Peyer's patch (tissue), 4 donors: Measurements from ENCODE around the gene POU2AF2. TPM values are rescaled to one million over a fixed set of nuclear protein-coding genes. Genes with fewer than 3 reads are reported as not detected.

Experiments used
- DNase-seq, 3 donors: peaks; one replicate each; pipeline ENCODE4 v3.0.0-alpha.2; 2017 to 2019
- H3K27ac ChIP-seq, 4 donors: fragments of 200-600 bp; sonication (generic); one replicate each; pipeline ENCODE4 v1.5.1; 2016 to 2019
- H3K27me3 ChIP-seq, 2 donors: fragments of 200-600 bp; sonication (generic); one replicate each; pipeline ENCODE4 v1.5.1; 2019
- H3K36me3 ChIP-seq, 3 donors: fragments of 200-600 bp; sonication (generic); one replicate each; pipeline ENCODE4 v1.5.1; 2016 to 2019
- H3K4me1 ChIP-seq, 4 donors: fragments of 200-600 bp; sonication (generic); one replicate each; pipeline ENCODE4 v1.5.1; 2016 to 2019
- H3K4me3 ChIP-seq, 4 donors: fragments of 200-600 bp; sonication (generic); 1 replicate in 3 of 4; 2 replicates in 1 of 4; pipeline ENCODE4 v1.5.1; 2016 to 2019; ENCODE audit warnings: mild to moderate bottlenecking in 1 of 4
- H3K9me3 ChIP-seq, 4 donors: fragments of 200-600 bp; sonication (generic); one replicate each; pipeline ENCODE4 v1.5.1; 2016 to 2019; ENCODE audit warnings: mild to moderate bottlenecking in 1 of 4
- POLR2A ChIP-seq, 2 donors: fragments of 450-650 bp; IDR thresholded peaks; one replicate each; pipeline ENCODE4 v1.5.1; 2017; ENCODE audit warnings: antibody characterized with exemption in 2 of 2, mild to moderate bottlenecking in 2 of 2, moderate library complexity in 2 of 2
- total RNA-seq, 4 donors: library from RNA; depleted of rRNA; stranded (reverse); fragments of >200 nt; gene quantifications; one replicate each; pipeline ENCODE4 v1.1.0, GENCODE V29; 2016
- TF ChIP-seq, protein P1 (sequence below), 6 experiments: fragments of 450-650 bp in 4 of 6; fragments of 200-600 bp in 2 of 6; sonication (generic) in 1 of 6; IDR thresholded peaks; one replicate each; pipeline ENCODE4 v1.5.1; 2017 to 2019; ENCODE audit warnings: antibody characterized with exemption in 6 of 6, mild to moderate bottlenecking in 3 of 6, moderate library complexity in 1 of 6

The POU2AF2 gene, protein sequence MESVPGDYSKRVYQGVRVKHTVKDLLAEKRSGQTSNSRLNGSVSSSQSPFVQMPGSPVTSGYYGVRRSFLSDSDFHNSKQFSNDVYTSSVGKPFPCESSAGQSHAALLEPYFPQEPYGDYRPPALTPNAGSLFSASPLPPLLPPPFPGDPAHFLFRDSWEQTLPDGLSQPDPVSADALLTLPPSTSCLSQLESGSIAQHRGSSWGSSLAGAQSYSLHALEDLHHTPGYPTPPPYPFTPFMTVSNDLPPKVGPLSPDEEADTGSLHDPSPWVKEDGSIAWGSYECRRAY
- 1 to 10 TPM in 2 of 4 donors, not detected in 2; 1.2 to 4.4 TPM for total RNA-seq

DNA sequence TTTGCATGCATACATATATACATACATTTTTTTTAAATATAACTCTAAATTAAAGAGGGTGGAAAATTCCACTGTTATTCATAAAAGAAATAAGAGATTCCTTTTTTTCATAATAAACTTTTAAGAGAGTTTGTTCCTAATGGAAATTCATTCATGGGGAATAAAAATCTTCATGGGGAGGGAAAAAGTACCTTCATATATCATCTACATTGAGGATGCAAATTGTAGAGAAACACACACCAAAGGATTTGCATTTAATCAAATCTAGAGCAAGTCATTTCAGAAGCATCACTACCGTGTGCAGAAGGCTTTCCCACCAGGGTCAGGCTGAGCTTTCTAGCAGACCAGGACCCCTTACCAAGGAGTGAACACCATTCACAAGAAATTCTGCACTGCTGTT, at the start of gene POU2AF2:
Gene POU2AF2, plus strand, starts transcription at position 301 of the 400 bp plus-strand sequence. CDS start 129 bp downstream, outside the sequence.
- TF ChIP-seq, protein P1, sequence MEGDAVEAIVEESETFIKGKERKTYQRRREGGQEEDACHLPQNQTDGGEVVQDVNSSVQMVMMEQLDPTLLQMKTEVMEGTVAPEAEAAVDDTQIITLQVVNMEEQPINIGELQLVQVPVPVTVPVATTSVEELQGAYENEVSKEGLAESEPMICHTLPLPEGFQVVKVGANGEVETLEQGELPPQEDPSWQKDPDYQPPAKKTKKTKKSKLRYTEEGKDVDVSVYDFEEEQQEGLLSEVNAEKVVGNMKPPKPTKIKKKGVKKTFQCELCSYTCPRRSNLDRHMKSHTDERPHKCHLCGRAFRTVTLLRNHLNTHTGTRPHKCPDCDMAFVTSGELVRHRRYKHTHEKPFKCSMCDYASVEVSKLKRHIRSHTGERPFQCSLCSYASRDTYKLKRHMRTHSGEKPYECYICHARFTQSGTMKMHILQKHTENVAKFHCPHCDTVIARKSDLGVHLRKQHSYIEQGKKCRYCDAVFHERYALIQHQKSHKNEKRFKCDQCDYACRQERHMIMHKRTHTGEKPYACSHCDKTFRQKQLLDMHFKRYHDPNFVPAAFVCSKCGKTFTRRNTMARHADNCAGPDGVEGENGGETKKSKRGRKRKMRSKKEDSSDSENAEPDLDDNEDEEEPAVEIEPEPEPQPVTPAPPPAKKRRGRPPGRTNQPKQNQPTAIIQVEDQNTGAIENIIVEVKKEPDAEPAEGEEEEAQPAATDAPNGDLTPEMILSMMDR (IDR thresholded peaks at IDR 0.05), result no peak
- no peak for TF ChIP-seq POLR2A (IDR thresholded peaks at IDR 0.05)
- no peaks in the 10 kb centered on the region for H3K36me3 ChIP-seq

DNA sequence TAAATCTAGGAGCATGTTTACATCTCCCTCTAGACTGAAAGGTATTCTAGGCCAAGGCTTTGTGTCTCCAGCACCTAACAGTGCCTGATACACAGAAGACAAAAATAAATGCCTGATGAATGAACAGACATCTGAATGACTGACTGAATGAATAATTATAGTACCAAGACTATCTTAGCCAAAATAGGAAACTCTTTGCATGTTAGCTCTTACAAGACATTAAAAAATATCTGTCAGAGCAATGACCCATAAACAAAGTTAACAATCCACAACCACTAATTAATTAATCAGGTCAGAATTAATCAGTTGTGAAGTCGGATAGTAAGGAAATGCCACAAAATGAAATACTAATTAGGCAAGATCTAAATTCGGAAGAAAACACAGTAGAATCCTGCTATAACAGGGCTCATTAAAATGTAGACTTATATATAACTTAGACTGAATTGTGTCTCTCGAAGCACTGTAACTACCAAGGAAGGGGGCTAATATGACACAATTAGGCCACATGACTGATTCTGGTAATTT, 45.5 kb upstream of the POU2AF2 start:
- Histone ChIP-seq H3K4me3 (no peak overlapping the region), H3K9me3 (no peaks in the 10 kb centered on the region), H3K27ac (no peak overlapping the region), H3K36me3 (no peaks in the 10 kb centered on the region), H3K4me1 (no peaks in the 10 kb centered on the region), H3K27me3 (no peaks in the 10 kb centered on the region)
- no peak for TF ChIP-seq POLR2A (IDR thresholded peaks at IDR 0.05)
- TF ChIP-seq, protein P1 (IDR thresholded peaks at IDR 0.05), result no peak
- DNase-seq, result no peak

More for the DNA sequence above, at the start of gene POU2AF2:
- Histone ChIP-seq H3K4me3 (no peak within 1 kb of the TSS), H3K4me1 (no peaks in the 10 kb centered on the region), H3K27me3 (no peaks in the 10 kb centered on the region), H3K27ac (no peak within 1 kb of the TSS), H3K9me3 (no peaks in the 10 kb centered on the region)
- no peak for DNase-seq

DNA sequence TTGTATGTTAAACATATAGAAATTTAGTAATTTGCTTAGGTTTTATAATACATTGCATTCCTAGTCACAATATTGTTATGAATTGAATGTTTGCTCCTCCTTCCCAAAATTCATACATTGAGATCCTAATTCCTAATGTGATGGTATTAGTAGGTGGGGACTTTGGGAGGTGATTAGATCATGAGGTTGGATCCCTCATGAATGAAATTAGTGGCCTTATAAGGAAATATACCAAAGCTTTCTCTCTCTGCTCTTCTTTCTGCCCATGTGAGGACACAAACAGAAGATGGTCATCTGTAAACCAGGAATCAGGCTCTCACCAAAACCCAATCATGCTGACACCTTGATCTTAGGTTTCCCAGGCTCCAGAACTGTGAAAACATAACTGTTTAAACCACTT, 41.3 kb upstream of the POU2AF2 start:
- no peak for DNase-seq
- H3K36me3 ChIP-seq, result no peaks in the 10 kb centered on the region
- H3K9me3 ChIP-seq, result no peaks in the 10 kb centered on the region
- TF ChIP-seq POLR2A (IDR thresholded peaks at IDR 0.05), result no peak
- TF ChIP-seq, protein P1 (IDR thresholded peaks at IDR 0.05), result no peak
- H3K4me1 ChIP-seq, result no peaks in the 10 kb centered on the region
- no peaks in the 10 kb centered on the region for H3K27me3 ChIP-seq
- H3K27ac ChIP-seq, result no peak overlapping the region
- no peak overlapping the region for H3K4me3 ChIP-seq

DNA sequence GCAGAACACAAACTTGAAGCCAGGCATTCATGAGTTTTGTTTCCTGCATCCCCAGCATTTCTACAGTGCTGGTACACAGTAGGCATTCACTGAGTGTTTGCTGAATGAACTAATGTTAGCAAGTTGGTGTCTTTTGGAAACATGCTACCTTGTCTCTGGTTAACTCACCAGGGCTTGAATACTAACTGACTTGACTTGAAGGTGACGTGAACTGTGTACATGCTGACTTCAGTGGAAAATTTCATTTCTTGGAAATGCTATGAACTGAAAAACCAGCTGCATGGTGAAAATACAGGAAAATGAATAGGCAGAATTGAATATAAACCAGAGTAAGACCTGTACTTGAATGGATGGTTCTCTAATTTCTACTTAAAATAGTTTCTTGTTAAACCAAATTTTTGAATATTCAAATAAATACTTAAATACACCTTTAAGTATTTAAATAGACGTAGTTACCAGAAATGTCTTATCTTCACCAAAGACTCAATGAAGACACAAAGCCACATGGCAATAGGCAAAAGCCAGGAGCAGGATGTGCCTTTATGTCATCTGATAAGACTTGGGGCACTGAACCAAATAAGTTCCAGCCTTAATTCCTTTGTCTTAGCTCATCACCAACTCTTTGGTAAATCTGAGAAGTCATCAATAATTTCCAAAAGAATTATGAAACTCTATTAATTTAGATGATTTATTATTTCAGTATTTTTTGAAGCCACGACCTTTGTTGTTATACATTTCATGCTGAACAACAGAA, 39.7 kb upstream of the POU2AF2 start:
- Histone ChIP-seq H3K9me3 (no peaks in the 10 kb centered on the region), H3K27ac (no peak overlapping the region), H3K4me3 (no peak overlapping the region), H3K4me1 (no peaks in the 10 kb centered on the region), H3K27me3 (no peaks in the 10 kb centered on the region), H3K36me3 (no peaks in the 10 kb centered on the region)
- no peak for DNase-seq
- TF ChIP-seq, protein P1 (IDR thresholded peaks at IDR 0.05), result no peak
- TF ChIP-seq POLR2A (IDR thresholded peaks at IDR 0.05), result no peak

DNA sequence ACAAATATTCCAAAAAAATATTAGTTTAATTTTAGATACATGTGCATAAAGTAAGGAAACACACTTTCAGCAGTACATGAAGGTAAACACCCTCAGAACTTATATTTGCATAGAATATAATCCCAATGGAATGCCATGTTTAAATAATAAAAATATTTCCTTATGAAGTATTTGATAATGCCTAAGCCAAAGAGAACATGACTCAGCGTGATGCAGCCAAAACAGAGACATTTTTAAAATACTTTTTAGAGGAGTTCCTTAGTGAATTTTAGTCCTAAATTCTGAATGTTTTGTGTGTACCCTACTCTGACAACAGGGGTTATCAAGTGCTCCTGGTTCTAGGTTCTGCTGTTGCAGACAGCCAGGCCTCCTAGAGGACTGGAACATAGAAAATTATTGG, 39.1 kb upstream of the POU2AF2 start:
- Histone ChIP-seq H3K4me3 (no peak overlapping the region), H3K36me3 (no peaks in the 10 kb centered on the region), H3K9me3 (no peaks in the 10 kb centered on the region), H3K27me3 (no peaks in the 10 kb centered on the region), H3K27ac (no peak overlapping the region), H3K4me1 (no peaks in the 10 kb centered on the region)
- TF ChIP-seq POLR2A (IDR thresholded peaks at IDR 0.05), result no peak
- TF ChIP-seq, protein P1 (IDR thresholded peaks at IDR 0.05), result no peak
- no peak for DNase-seq
